Measurements from ENCODE around the gene PJVK.

DNA sequence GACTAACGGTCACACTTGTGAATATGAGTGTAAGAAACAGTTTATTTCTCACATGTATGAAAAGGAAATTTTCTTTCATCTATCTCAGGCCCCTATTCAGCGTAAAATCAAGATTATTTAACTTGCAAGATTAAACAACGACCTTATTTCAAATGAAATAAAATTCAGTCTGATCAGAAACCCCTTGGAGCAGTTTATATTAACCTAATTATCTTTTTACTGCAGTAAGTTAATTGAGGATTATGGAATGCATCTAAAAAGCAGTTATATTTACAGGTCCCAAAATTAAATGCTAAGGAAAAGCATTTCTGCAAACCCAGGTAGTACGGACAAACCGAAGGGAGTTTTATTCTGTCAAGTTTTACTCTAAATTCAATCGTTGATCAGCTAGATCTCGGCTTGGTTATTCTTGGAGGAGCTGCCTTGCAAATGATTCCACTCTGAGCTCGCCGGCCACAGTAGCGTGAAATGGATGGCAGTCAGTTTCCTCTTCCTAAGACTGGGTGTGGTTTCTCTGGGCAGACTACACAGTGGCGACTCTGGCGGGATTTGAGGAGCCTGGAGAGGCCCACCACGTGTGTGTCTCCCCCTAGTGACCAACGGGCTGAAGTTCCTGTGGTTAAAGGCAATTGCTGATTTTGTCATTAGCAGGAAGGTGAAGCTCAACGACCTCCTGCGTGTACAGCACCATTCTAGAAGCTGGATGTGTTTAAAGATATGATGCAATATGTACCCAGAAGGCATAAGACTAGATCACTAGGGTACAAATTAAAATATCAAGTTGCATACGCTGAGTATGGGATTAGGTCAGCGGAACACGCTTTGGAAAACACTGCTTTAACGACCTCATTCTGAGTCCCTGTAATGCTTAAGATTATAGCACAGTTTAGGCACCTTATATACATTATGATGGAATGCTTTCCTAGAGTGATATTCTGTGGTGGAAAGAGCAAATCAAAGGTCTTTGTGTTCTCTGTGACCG is 36.6 kb upstream of the PJVK start:
- TF ChIP-seq, protein P1, sequence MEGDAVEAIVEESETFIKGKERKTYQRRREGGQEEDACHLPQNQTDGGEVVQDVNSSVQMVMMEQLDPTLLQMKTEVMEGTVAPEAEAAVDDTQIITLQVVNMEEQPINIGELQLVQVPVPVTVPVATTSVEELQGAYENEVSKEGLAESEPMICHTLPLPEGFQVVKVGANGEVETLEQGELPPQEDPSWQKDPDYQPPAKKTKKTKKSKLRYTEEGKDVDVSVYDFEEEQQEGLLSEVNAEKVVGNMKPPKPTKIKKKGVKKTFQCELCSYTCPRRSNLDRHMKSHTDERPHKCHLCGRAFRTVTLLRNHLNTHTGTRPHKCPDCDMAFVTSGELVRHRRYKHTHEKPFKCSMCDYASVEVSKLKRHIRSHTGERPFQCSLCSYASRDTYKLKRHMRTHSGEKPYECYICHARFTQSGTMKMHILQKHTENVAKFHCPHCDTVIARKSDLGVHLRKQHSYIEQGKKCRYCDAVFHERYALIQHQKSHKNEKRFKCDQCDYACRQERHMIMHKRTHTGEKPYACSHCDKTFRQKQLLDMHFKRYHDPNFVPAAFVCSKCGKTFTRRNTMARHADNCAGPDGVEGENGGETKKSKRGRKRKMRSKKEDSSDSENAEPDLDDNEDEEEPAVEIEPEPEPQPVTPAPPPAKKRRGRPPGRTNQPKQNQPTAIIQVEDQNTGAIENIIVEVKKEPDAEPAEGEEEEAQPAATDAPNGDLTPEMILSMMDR (IDR thresholded peaks at IDR 0.05): peak; percentile 96
- peak; percentile 63; the same call in 1 of the 2 replicates for TF ChIP-seq POLR2AphosphoS5 (IDR thresholded peaks at IDR 0.05; ENCODE audit: low read depth, low read length)
- TF ChIP-seq, protein P2, sequence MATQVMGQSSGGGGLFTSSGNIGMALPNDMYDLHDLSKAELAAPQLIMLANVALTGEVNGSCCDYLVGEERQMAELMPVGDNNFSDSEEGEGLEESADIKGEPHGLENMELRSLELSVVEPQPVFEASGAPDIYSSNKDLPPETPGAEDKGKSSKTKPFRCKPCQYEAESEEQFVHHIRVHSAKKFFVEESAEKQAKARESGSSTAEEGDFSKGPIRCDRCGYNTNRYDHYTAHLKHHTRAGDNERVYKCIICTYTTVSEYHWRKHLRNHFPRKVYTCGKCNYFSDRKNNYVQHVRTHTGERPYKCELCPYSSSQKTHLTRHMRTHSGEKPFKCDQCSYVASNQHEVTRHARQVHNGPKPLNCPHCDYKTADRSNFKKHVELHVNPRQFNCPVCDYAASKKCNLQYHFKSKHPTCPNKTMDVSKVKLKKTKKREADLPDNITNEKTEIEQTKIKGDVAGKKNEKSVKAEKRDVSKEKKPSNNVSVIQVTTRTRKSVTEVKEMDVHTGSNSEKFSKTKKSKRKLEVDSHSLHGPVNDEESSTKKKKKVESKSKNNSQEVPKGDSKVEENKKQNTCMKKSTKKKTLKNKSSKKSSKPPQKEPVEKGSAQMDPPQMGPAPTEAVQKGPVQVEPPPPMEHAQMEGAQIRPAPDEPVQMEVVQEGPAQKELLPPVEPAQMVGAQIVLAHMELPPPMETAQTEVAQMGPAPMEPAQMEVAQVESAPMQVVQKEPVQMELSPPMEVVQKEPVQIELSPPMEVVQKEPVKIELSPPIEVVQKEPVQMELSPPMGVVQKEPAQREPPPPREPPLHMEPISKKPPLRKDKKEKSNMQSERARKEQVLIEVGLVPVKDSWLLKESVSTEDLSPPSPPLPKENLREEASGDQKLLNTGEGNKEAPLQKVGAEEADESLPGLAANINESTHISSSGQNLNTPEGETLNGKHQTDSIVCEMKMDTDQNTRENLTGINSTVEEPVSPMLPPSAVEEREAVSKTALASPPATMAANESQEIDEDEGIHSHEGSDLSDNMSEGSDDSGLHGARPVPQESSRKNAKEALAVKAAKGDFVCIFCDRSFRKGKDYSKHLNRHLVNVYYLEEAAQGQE (IDR thresholded peaks at IDR 0.05; ENCODE audit: insufficient read depth in 1 of 2, low read depth in 2 of 2, low read length in 1 of 2): no peak
